ENCODE data around the gene SCN2B.

DNA sequence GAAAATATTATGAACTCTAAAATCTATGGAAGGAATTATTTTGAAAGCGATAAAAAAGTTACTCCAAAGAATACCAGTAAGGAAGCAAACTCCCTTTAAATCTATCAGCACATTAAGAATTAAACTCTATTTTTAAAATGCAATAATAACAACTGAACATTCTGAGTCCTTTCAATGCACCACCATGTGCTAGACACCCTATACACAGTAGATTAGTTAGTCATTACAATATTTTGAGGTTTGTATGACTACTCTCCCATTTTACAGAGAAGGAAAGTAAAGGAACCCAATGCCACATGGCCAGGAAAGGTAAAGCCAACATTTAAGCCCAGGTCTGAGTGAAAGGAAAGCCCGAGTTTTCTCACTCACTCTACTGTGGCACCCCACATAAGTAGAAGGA lies 30.6 kb upstream of the SCN2B start:
- TF ChIP-seq, protein P1, sequence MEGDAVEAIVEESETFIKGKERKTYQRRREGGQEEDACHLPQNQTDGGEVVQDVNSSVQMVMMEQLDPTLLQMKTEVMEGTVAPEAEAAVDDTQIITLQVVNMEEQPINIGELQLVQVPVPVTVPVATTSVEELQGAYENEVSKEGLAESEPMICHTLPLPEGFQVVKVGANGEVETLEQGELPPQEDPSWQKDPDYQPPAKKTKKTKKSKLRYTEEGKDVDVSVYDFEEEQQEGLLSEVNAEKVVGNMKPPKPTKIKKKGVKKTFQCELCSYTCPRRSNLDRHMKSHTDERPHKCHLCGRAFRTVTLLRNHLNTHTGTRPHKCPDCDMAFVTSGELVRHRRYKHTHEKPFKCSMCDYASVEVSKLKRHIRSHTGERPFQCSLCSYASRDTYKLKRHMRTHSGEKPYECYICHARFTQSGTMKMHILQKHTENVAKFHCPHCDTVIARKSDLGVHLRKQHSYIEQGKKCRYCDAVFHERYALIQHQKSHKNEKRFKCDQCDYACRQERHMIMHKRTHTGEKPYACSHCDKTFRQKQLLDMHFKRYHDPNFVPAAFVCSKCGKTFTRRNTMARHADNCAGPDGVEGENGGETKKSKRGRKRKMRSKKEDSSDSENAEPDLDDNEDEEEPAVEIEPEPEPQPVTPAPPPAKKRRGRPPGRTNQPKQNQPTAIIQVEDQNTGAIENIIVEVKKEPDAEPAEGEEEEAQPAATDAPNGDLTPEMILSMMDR (IDR thresholded peaks at IDR 0.05) = no peak
- no peak for TF ChIP-seq ZFX (IDR thresholded peaks at IDR 0.05; ENCODE audit: borderline replicate concordance)

Measured in 22Rv1 (cell line).